HG02884 (cell line): ENCODE results near the gene ELFN1.

ENCODE experiments used
- ATAC-seq: cut with Tn5 transposase; IDR thresholded peaks from one replicate; pipeline ENCODE4 v1.9.1; 2021; ENCODE audit warnings: mild to moderate bottlenecking, moderate library complexity; ENCODE audit not compliant: unreplicated experiment

Gene ELFN1

DNA sequence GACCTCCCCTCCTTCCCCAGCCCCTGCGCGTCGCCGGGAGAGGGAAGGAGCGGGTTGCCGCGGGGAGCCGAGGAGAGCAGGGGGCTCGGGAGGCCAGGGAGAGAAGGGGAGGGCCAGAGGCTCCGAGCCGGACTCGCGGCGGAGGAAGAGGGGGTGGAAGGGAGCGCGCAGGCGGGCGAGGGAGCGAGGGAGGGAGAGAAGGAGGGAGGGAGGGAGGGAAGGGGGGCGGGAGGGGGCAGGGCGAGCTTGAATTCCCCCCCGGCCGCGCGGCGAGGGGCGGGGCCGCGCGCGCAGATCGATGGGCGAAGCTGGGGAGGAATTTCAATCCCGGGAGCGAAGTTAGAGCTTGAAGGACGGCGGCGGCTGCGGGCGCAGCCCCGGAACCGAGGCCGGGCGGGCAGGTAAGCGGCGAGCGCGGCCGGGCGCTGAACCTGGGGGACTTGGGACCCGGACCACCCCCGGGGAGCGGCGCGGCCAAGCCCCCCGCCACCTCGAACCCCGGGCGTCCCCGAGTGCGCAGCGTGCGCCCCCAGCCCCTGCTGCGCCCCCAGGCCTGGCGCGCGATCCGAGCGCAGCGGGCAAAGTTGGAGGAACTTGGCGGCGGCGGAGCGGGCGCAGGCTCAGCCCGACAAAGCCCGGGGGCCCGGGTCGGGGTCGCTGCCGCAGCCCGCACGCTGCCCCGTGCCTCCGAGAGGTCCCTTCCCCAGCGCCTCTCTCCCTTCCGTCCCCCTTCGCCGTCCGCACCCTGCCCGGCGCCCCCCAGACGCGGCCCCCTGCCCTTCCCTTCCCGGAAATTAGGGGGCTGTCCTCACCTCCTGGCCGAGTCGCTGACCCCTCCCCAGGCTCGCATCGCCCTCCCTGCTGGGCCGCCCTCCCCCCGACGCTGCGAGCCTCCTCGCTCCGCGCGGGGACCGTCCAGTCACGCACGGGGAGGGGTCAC lies at the start of gene ELFN1:
Gene ELFN1, plus strand, starts transcription at position 324 of the 940 bp plus-strand sequence. CDS start 74,320 bp downstream, outside the sequence.
- ATAC-seq = no peak

DNA sequence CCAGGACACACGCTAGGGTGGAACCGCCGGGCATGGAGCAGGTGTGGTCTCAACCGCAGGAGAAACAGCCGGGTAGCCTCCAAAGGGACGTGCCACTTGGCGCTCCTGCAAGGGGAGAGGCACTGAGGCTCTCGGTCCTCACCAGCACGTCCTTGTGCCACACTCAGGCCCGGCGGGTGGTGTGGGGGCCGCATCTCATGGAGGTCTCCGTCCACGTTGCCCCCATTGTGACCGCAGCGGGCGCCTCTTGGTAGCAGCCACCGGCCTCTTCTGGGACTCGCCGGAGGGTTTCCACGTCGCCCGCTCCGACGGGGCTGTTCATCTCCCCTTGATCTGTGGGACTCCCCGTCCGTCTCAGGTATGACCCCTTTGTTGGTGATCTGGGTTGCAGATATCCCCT lies 49.2 kb upstream of the ELFN1 start:
- no peak for ATAC-seq

GRCh38 chr7:1621718-1622117 lies 48.4 kb upstream of the ELFN1 start:
- no peak for ATAC-seq

GRCh38 chr7:1622441-1622840 lies 47.6 kb upstream of the ELFN1 start:
- no peak for ATAC-seq

GRCh38 chr7:1623810-1624209 lies 46.3 kb upstream of the ELFN1 start:
- ATAC-seq = no peak

GRCh38 chr7:1624999-1625927 lies 44.8 kb upstream of the ELFN1 start:
- ATAC-seq = no peak

DNA sequence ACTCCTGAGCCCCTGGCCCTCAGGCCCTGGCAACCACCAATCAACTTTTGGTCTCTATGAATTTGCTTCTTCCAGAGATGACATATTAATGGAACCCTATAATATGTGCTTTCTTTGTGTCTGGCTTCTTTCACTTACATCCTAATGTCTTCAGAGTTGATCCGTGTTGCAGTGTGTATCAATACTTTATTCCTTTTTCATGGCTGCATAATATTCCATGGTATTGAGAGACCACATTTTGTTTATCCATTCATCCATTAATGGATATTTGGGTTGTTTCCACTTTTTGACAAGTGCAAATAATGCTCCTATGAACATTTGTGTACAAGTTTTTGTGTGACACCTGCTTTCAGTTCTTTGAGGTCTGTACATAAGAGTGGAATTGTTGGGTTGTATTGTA lies 43.3 kb upstream of the ELFN1 start:
- no peak for ATAC-seq

- ATAC-seq = no peak
Measured at GRCh38 chr7:1630700-1631336, 39.3 kb upstream of the ELFN1 start.

DNA sequence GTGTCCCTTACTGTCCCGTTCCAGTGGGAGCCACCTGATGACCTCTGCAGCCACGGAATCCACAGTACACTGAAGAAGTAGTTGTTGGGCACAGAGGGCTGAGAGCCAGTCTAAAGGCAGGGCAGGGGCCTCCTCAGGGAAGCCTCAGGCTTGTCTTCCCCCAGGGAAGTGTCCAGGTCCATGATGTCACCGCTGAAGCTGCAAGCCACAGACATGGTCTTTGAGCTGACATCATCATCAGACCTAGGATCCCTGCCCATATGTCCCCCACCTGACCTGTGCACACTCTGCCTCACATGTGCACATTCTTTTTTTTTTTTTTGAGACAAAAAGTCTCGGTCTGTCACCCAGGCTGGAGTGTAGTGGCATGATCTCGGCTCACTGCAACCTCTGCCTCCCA lies 38.4 kb upstream of the ELFN1 start:
- no peak for ATAC-seq

- no peak for ATAC-seq
Measured at GRCh38 chr7:1632506-1632905, 37.6 kb upstream of the ELFN1 start.

DNA sequence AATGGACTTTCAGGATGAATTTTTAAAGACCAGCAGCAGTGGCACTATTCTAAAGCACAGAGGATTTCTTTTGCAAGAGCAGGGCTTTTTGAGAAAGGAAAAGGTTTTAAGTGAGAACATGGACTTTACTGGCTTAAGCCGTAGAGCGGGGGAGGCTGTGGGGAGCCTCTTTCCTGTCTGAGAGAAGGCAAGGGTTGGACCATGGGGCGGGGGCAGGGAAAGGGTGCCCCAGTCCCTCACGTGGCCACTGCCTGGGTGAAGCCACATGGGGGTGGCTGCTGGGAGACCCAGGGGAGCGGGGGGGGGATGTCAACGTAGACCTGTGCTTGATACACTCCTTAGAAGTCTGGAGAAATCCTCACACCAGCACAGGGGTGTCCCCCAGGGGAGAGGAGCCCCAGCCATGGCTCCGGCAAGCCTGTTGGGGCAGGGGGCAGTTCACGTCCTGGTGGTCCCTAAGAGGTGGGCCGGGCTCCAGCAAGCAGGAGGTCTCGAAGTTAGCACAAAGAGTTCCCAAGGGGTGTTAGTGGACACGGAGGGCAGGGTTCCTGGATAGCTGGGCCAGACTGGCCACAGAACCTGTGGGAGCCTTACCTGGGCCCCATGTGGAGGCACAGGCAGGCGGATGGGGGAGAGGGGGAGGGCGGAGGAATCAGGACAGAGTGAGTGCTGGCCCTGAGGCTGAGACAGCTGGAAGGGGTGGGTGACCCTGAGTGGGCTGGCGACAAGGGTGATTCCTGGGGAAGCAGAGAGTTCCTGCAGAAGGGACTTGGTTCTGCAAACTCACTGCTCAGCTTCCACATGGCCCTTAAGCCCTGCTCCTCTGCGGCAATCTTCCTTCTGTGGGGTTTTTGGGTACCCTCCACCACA lies 36.9 kb upstream of the ELFN1 start:
- ATAC-seq = no peak

- ATAC-seq = no peak
Measured at GRCh38 chr7:1635401-1635800, 34.7 kb upstream of the ELFN1 start.

- ATAC-seq = no peak
Measured at GRCh38 chr7:1637155-1637554, 32.9 kb upstream of the ELFN1 start.

DNA sequence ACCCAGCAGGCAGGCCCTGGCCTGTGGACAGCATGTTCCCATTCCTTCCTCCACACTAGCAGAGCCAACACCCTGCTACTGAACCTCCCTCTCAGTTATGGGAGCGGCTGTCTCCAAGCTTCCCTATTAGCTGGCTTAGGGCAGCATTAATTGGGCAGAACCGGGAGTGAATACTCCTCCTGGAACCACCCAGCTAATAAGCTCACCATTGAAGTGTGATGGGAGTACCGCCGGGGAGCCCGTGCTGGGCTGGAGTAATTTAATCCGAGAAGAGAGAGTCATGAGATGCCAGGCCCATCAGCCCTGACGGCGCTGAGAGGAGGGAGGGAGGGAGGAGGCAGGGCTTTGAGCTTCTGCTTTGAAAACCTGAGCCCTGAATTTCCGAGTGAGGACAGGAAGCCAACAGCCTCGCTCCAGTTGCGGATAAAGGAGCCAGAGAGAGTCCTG lies 31.8 kb upstream of the ELFN1 start:
- no peak for ATAC-seq

DNA sequence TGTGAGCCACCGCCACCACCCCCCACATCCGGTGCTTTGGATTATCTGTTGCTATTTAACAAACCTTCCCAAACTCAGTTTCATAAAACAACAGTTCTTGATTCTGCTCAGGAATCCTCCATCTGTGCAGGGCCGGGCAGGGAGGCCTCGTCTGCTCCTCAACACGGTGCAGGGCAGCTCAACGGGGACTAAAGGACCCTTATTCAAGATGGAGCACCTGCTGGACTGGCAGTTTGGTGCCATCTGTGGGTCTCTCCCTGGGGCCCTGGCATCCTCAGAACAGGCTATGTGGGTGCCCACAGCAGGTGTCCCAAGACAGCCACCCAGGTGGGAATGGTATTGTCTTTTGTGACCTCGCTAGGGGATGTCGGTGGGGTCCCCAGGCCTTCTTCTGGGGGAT lies 31.0 kb upstream of the ELFN1 start:
- ATAC-seq = no peak

DNA sequence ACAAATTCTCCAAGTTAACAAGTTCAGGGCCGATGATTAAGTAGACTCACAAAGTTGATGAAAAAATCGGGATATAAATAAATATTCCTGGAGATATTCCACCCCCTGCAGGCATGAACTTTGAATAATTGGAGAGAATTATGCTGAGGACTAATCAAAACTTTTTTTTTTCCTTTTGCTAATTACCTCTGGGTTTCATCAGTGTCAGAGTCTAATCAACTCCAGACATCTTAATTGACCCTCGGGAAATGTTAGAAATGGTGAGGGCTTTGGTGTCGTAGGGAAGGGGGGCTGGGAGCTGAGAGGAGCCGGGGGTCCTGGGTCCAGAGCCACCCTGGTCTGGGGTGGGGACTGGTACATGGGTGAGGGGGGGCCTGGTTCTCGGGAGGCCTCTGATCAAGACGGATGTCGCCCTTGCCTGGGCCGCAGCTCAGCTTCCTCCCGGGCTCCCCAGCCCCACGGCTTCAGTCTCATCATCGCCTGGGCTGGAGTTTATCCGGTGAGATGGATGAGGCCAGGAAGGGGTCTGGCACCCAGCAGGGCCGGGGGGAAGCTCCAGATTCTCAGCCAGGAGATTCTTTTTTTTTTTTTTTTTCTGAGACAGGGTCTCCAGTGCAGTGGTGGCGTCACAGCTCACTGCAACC lies 30.4 kb upstream of the ELFN1 start:
- no peak for ATAC-seq

- ATAC-seq = no peak
Measured at GRCh38 chr7:1640376-1641172, 29.5 kb upstream of the ELFN1 start.

DNA sequence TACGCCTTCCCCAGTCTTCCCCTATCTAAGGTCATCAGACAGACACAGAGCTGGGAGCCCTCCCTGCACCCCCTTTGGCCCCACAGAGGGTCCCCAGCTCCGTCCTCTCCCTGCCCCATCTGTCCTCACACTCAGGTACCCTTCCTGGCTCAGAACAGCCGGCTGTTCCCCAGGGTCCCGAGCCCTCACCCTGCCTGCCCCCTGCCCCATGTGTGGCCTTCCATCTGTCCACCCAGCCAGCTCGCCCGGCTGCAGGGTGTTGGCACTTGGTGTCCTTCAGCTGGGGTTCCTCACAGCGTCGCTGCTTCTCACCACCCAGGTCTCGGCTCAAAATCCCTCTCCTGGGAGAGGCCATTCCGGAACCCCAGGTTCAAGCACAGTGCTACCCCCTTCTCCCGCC lies 28.9 kb upstream of the ELFN1 start:
- no peak for ATAC-seq
